ENCODE data around the gene LPP.

DNA sequence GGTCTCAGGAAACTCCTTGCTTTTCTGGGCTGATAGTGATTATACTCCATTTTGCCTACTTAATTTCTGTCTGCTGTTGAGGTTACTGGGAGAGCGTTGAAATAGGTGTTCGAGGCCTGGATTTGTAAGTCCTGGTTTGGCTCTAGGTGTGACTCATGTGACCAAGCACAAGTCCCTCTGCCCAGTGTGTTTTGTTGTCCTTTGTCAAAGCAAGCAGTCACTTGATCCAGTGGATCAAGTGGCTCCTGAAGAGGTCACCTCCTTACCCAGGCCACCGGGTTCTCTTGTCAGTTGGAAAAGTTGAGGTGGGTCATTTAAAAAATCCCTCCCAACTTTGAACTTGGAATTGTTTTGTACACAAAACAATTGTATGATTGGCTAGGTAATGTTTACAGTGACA is 70.0 kb downstream of the LPP start:
- TF ChIP-seq, protein P1, sequence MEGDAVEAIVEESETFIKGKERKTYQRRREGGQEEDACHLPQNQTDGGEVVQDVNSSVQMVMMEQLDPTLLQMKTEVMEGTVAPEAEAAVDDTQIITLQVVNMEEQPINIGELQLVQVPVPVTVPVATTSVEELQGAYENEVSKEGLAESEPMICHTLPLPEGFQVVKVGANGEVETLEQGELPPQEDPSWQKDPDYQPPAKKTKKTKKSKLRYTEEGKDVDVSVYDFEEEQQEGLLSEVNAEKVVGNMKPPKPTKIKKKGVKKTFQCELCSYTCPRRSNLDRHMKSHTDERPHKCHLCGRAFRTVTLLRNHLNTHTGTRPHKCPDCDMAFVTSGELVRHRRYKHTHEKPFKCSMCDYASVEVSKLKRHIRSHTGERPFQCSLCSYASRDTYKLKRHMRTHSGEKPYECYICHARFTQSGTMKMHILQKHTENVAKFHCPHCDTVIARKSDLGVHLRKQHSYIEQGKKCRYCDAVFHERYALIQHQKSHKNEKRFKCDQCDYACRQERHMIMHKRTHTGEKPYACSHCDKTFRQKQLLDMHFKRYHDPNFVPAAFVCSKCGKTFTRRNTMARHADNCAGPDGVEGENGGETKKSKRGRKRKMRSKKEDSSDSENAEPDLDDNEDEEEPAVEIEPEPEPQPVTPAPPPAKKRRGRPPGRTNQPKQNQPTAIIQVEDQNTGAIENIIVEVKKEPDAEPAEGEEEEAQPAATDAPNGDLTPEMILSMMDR (IDR thresholded peaks at IDR 0.05), result no peak
- TF ChIP-seq POLR2A (IDR thresholded peaks at IDR 0.05; ENCODE audit: low read depth) (no peak), POLR2AphosphoS5 (IDR thresholded peaks at IDR 0.05) (no peak), EP300 (IDR thresholded peaks at IDR 0.05) (no peak)
